GM23338 (cell line): ENCODE measurements around the gene GGTLC2.

Experiments used
- CREB1 ChIP-seq: fragments of 250-450 bp; sonication (Bioruptor Pico); IDR thresholded peaks from 2 replicates; pipeline ENCODE4 v1.5.0; 2020; ENCODE audit warnings: low read depth, mild to moderate bottlenecking, moderate library complexity
- CTCF ChIP-seq, 2 experiments: fragments of 200-600 bp in 1 of 2; sonication (generic) in 1 of 2; conservative IDR thresholded peaks; 2 replicates each; pipeline versions ENCODE4 v1.5.1 to v1.6.1; 2016 to 2017; ENCODE audit warnings: antibody characterized with exemption in 2 of 2, low read depth in 2 of 2, mild to moderate bottlenecking in 2 of 2, moderate library complexity in 1 of 2
- EZH2 ChIP-seq: fragments of 200-600 bp; sonication (generic); IDR thresholded peaks from one replicate; pipeline ENCODE4 v1.8.0; 2017; ENCODE audit warnings: antibody characterized with exemption, mild to moderate bottlenecking, low read depth; ENCODE audit not compliant: unreplicated experiment
- EZH2phosphoT487 ChIP-seq: fragments of 200-600 bp; sonication (generic); IDR thresholded peaks from one replicate; pipeline ENCODE4 v1.8.1; 2018; ENCODE audit warnings: antibody characterized with exemption; ENCODE audit not compliant: unreplicated experiment
- JUNB ChIP-seq: IDR thresholded peaks from one replicate; pipeline ENCODE4 v1.6.1; 2016; ENCODE audit warnings: antibody characterized with exemption; ENCODE audit not compliant: unreplicated experiment
- POLR2AphosphoS5 ChIP-seq: IDR thresholded peaks from 2 replicates; pipeline ENCODE4 v1.6.1; 2016; ENCODE audit warnings: antibody characterized with exemption, low read depth
- TF ChIP-seq, protein P1 (sequence below): IDR thresholded peaks from one replicate; pipeline ENCODE4 v1.6.1; 2018; ENCODE audit warnings: antibody characterized with exemption; ENCODE audit not compliant: unreplicated experiment

DNA sequence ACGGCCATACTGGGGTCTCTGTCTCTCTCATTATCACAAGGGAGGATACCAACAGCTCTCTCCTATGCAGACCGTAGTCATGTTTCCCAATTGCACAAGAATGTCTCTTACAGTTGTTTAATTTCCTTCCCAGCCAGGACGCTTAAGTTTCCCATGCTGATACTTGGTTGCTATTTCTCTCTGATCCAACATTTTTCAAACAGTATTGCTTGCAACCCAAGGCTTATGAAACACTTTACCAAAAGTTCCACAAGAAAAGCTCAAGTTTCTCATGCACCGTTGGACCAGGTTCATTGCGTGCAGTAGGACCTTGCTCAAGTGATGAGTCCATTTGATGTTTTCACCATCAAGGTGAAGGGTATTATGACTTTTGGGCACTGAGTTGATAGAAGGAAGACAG is 46.6 kb downstream of the GGTLC2 start:
- TF ChIP-seq CTCF (conservative IDR thresholded peaks at IDR 0.05; ENCODE audit: low read depth in 2 of 2) = no peak
- no peak for TF ChIP-seq POLR2AphosphoS5
- no peak for TF ChIP-seq JUNB
- TF ChIP-seq EZH2phosphoT487 = no peak
- no peak for TF ChIP-seq CREB1 (CRISPR knock-in tag)
- TF ChIP-seq, protein P1, sequence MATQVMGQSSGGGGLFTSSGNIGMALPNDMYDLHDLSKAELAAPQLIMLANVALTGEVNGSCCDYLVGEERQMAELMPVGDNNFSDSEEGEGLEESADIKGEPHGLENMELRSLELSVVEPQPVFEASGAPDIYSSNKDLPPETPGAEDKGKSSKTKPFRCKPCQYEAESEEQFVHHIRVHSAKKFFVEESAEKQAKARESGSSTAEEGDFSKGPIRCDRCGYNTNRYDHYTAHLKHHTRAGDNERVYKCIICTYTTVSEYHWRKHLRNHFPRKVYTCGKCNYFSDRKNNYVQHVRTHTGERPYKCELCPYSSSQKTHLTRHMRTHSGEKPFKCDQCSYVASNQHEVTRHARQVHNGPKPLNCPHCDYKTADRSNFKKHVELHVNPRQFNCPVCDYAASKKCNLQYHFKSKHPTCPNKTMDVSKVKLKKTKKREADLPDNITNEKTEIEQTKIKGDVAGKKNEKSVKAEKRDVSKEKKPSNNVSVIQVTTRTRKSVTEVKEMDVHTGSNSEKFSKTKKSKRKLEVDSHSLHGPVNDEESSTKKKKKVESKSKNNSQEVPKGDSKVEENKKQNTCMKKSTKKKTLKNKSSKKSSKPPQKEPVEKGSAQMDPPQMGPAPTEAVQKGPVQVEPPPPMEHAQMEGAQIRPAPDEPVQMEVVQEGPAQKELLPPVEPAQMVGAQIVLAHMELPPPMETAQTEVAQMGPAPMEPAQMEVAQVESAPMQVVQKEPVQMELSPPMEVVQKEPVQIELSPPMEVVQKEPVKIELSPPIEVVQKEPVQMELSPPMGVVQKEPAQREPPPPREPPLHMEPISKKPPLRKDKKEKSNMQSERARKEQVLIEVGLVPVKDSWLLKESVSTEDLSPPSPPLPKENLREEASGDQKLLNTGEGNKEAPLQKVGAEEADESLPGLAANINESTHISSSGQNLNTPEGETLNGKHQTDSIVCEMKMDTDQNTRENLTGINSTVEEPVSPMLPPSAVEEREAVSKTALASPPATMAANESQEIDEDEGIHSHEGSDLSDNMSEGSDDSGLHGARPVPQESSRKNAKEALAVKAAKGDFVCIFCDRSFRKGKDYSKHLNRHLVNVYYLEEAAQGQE = no peak
- TF ChIP-seq EZH2 = no peak
